Left lung (tissue), 10 donors: ENCODE data around the gene ANTXR1. TPM values are rescaled to one million over a fixed set of nuclear protein-coding genes. Genes with fewer than 3 reads are reported as not detected.

ENCODE experiments used
- ATAC-seq: fragments of 200-7000 bp; cut with Tn5 transposase; one replicate; pipeline ENCODE4 v1.9.1; 2020; ENCODE audit warnings: moderate library complexity
- DNase-seq, 4 donors: peaks; one replicate each; pipeline ENCODE4 v3.0.0-alpha.2; 2013 to 2020
- H3K27ac ChIP-seq, 2 donors: fragments of 200-600 bp; sonication (generic) in 1 of 2; one replicate each; pipeline versions ENCODE4 v1.5.0 to v1.8.0; 2020 to 2021
- H3K27me3 ChIP-seq, 2 donors: fragments of 200-600 bp; sonication (generic) in 1 of 2; one replicate each; pipeline versions ENCODE4 v1.5.0 to v1.8.0; 2020 to 2021
- H3K36me3 ChIP-seq, 2 donors: fragments of 200-600 bp; sonication (generic) in 1 of 2; one replicate each; pipeline versions ENCODE4 v1.5.0 to v1.8.0; 2020 to 2021
- H3K4me1 ChIP-seq, 2 donors: fragments of 200-600 bp; one replicate each; pipeline ENCODE4 v1.8.0; 2021
- H3K4me3 ChIP-seq, 2 donors: fragments of 200-600 bp; sonication (generic) in 1 of 2; one replicate each; pipeline versions ENCODE4 v1.5.0 to v1.8.0; 2020 to 2021; ENCODE audit warnings: mild to moderate bottlenecking in 1 of 2
- H3K9me3 ChIP-seq, 2 donors: fragments of 200-600 bp; sonication (generic) in 1 of 2; one replicate each; pipeline versions ENCODE4 v1.5.0 to v1.8.0; 2020 to 2021
- intact Hi-C, 2 donors: fragments of 100-400 bp; cut with DNase I; formaldehyde crosslinking; loops; one replicate each; pipeline versions ENCODE4 v1.11.2 to v1.14.2; 2022
- polyA plus RNA-seq, 6 donors: library from polyadenylated mRNA; unstranded; fragments of 120-200 nt; gene quantifications; one replicate each; pipeline ENCODE4 v1.2.1, GENCODE V29; 2013; ENCODE audit not compliant: insufficient read length in 6 of 6
- total RNA-seq, 2 donors: library from RNA; stranded (reverse); fragmentation: NEBNext Ultra II Directional; extraction: Animal tissue kit (Norgen Biotek cat#: 25700); gene quantifications; one replicate each; pipeline ENCODE4 v1.2.1, GENCODE V29; 2021
- TF ChIP-seq, protein P1 (sequence below), 2 donors: fragments of 200-600 bp; sonication (generic) in 1 of 2; IDR thresholded peaks; one replicate each; pipeline versions ENCODE4 v1.5.0 to v1.8.0; 2021; ENCODE audit warnings: antibody characterized with exemption in 2 of 2
- donor health status: DM: no; HTN: yes; CAD: no.
- donor health status: DM: no; HTN: no; CAD: no.

The ANTXR1 gene
- total and polyA plus RNA-seq, 8 donors: 70.2 to 115 (median 87.3) TPM

DNA sequence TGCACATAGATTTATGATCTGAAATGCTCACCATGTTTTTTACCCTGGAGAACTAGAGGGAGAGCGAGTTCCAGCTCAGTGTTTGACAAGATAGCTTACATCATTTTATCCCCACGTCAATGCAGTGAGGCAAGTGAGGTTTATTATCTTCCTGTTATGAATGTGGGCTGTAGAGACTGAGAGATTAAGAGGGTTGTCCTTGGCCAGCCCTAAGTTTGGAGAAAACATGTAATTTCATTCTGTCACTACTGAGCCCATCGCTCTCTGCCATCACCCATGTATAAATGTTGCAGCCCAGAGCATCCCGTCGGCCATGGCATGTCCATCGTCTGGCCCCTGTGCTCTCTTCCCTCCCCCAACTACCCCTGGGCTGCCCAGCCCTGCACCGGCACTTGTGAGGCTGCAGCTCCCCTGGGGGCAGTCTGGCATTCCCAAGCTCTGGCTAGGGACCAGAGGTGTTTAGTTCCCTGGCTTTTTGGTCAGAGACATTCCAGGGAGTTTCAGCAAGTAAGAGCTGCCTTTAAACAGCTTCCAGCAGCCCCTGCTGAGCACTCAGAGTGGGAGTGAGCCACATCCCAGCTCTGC lies 136.7 kb downstream of the ANTXR1 start:
- H3K27ac ChIP-seq: peak overlapping the region in 1 of 2 donors; percentile 2
- intact Hi-C loops: no loop called here

DNA sequence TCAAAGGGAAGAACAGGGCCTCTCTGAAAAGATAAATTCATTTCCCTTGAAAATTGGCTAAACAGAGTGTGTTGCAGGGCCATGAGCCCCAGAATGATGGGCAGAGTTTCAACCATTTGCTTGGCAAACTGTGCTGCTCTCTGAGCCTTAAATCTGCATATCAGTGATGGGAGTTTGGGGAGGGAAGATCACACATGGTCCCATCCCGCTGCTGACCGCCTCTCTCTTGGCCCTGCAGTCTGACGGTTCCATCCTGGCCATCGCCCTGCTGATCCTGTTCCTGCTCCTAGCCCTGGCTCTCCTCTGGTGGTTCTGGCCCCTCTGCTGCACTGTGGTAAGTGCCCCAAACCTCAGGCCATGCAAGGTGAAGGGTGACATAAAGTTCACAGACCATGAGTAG lies 139.0 kb downstream of the ANTXR1 start:
- ATAC-seq (peak; percentile 12), DNase-seq (no peak)
- no peaks in the 10 kb centered on the region for H3K4me1 ChIP-seq
- no peaks in the 10 kb centered on the region for H3K9me3 ChIP-seq
- no peak overlapping the region for H3K4me3 ChIP-seq
- intact Hi-C loops: no loop called here
- no peaks in the 10 kb centered on the region for H3K36me3 ChIP-seq
- H3K27me3 ChIP-seq: no peaks in the 10 kb centered on the region
- TF ChIP-seq, protein P1, sequence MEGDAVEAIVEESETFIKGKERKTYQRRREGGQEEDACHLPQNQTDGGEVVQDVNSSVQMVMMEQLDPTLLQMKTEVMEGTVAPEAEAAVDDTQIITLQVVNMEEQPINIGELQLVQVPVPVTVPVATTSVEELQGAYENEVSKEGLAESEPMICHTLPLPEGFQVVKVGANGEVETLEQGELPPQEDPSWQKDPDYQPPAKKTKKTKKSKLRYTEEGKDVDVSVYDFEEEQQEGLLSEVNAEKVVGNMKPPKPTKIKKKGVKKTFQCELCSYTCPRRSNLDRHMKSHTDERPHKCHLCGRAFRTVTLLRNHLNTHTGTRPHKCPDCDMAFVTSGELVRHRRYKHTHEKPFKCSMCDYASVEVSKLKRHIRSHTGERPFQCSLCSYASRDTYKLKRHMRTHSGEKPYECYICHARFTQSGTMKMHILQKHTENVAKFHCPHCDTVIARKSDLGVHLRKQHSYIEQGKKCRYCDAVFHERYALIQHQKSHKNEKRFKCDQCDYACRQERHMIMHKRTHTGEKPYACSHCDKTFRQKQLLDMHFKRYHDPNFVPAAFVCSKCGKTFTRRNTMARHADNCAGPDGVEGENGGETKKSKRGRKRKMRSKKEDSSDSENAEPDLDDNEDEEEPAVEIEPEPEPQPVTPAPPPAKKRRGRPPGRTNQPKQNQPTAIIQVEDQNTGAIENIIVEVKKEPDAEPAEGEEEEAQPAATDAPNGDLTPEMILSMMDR (IDR thresholded peaks at IDR 0.05): no peak
- peak overlapping the region in 1 of 2 donors; percentile 36 for H3K27ac ChIP-seq

More for the DNA sequence above, 136.7 kb downstream of the ANTXR1 start:
- Histone ChIP-seq H3K36me3 (no peaks in the 10 kb centered on the region), H3K4me3 (no peak overlapping the region), H3K9me3 (no peaks in the 10 kb centered on the region), H3K4me1 (no peaks in the 10 kb centered on the region), H3K27me3 (no peaks in the 10 kb centered on the region)
- ATAC-seq (peak; percentile 30), DNase-seq (no peak)
- TF ChIP-seq, protein P1 (IDR thresholded peaks at IDR 0.05): no peak

DNA sequence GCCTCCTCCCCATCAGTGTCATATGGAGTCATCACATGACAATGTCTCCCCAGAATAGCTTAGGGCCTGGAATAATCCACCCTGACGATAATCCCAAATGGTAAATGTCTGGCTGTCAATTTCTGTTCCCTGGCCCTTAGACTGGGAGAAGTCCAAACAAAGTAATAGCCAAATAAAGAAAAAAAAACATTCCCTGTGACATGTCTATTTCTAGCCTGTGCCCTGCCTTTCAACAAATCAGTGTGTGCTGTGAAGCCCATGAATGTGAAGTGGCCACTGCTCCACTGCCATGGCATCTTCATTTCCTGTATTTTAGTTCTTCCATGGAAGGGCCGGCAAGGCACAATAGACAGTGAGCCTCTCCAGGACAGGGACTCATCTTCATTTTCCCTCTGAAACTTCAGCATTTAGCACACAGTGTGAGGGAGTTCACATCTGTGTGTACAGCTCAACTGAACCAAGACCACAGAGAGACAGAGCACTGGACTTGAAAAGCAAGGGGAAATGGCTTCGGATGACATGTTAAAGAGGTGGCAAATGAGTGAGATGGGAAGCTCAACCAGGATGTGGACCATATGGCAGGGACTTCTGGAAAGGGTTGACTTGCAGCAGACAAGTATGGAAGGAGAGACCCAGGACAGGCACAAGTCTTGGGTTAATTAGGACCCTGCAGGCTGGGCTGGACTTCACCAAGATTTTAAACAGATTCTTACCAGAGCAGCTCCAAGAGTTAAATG lies 140.0 kb downstream of the ANTXR1 start:
- peak in 2 of 4 donors; percentile 34 to 58 for DNase-seq
- H3K36me3 ChIP-seq: no peaks in the 10 kb centered on the region
- no peak overlapping the region for H3K4me3 ChIP-seq
- no peak for ATAC-seq
- TF ChIP-seq, protein P1 (IDR thresholded peaks at IDR 0.05): no peak
- H3K27ac ChIP-seq: peak overlapping the region in 1 of 2 donors; percentile 69
- no peaks in the 10 kb centered on the region for H3K4me1 ChIP-seq
- intact Hi-C loops: no loop called here
- H3K27me3 ChIP-seq: no peaks in the 10 kb centered on the region
- no peaks in the 10 kb centered on the region for H3K9me3 ChIP-seq

GRCh38 chr2:69154106-69154505 lies 141.1 kb downstream of the ANTXR1 start:
- ATAC-seq (no peak), DNase-seq (peak in 2 of 4 donors; percentile 76 to 84)
- Histone ChIP-seq H3K27ac (peak overlapping the region in 1 of 2 donors; percentile 69), H3K4me3 (no peak overlapping the region), H3K4me1 (no peaks in the 10 kb centered on the region), H3K27me3 (no peaks in the 10 kb centered on the region), H3K36me3 (no peaks in the 10 kb centered on the region), H3K9me3 (no peaks in the 10 kb centered on the region)
- intact Hi-C loops: no loop called here
- TF ChIP-seq, protein P1 (IDR thresholded peaks at IDR 0.05): no peak

GRCh38 chr2:69156624-69157023 lies 143.6 kb downstream of the ANTXR1 start:
- H3K27ac ChIP-seq: no peak overlapping the region
- peaks cover 0 to 2% of the 10 kb centered on the region in 2 donors for H3K4me1 ChIP-seq
- intact Hi-C loops: no loop called here
- DNase-seq (no peak), ATAC-seq (no peak)
- H3K4me3 ChIP-seq: no peak overlapping the region
- no peaks in the 10 kb centered on the region for H3K9me3 ChIP-seq
- TF ChIP-seq, protein P1 (IDR thresholded peaks at IDR 0.05): no peak
- no peaks in the 10 kb centered on the region for H3K27me3 ChIP-seq
- H3K36me3 ChIP-seq: no peaks in the 10 kb centered on the region
